Thoracic aorta (tissue), 2 donors: Measurements from ENCODE around the gene DIP2C. TPM values are rescaled to one million over a fixed set of nuclear protein-coding genes. Genes with fewer than 3 reads are reported as not detected.

Experiments used
- ATAC-seq: fragments of 150-250 bp; one replicate; pipeline ENCODE4 v1.8.0; 2017; ENCODE audit warnings: low read depth; ENCODE audit not compliant: insufficient number of reproducible peaks, low FRiP score
- DNase-seq: peaks from one replicate; pipeline ENCODE4 v3.0.0-alpha.2; 2020; ENCODE audit warnings: low spot score
- H3K27ac ChIP-seq, 2 donors: fragments of 200-600 bp; sonication (generic); 1 replicate in 1 of 2; 2 replicates in 1 of 2; pipeline ENCODE4 v1.5.1; 2016; ENCODE audit warnings: mild to moderate bottlenecking in 2 of 2, moderate library complexity in 2 of 2
- H3K27me3 ChIP-seq: fragments of 200-600 bp; sonication (generic); replicated peaks from 2 replicates; pipeline ENCODE4 v1.6.0; 2016; ENCODE audit warnings: mild to moderate bottlenecking; ENCODE audit not compliant: insufficient read depth
- H3K36me3 ChIP-seq: fragments of 200-600 bp; sonication (generic); one replicate; pipeline ENCODE4 v1.5.1; 2016
- H3K4me1 ChIP-seq, 2 donors: fragments of 200-600 bp; sonication (generic); 1 replicate in 1 of 2; 2 replicates in 1 of 2; pipeline versions ENCODE4 v1.5.1 to v1.6.0; 2016; ENCODE audit warnings: low read depth in 2 of 2, mild to moderate bottlenecking in 1 of 2; ENCODE audit not compliant: control insufficient read depth in 1 of 2
- H3K4me3 ChIP-seq: fragments of 200-600 bp; sonication (generic); 2 replicates; pipeline ENCODE4 v1.5.1; 2016; ENCODE audit warnings: mild to moderate bottlenecking
- H3K9me3 ChIP-seq: fragments of 200-600 bp; sonication (generic); 2 replicates; pipeline ENCODE4 v1.5.1; 2016
- total RNA-seq, 2 donors: library from RNA; depleted of rRNA; stranded (reverse); fragments of >200 nt; gene quantifications; one replicate each; pipeline versions ENCODE4 v1.1.0 to v1.2.3, GENCODE V29; 2016
- TF ChIP-seq, protein P1 (sequence below): fragments of 200-600 bp; sonication (generic); IDR thresholded peaks from one replicate; pipeline ENCODE4 v1.5.1; 2019; ENCODE audit warnings: antibody characterized with exemption

The DIP2C gene
- total RNA-seq, 2 donors from 2014 or later: 36.8 to 44.0 TPM

DNA sequence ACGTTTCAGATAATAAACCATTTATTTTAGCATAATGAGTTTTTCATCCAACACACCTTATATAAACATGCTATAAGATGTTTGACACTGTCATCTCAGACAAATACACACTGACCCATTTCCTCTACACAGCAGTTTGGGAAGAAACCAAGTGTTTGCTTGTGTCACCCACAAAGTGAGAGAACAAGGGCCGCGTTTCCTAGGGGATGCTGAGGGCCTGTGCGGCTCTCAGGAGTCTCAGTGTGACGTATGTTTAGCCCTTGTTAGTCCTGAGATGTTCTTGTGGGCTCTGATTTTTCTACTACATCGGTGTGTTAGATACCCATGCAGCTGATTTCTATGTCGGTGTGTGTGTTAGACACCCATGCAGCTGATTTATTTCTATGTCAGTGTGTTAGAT, 266.3 kb downstream of the DIP2C start:
- no peaks in the 10 kb centered on the region for H3K36me3 ChIP-seq
- no peaks in the 10 kb centered on the region for H3K9me3 ChIP-seq
- TF ChIP-seq, protein P1, sequence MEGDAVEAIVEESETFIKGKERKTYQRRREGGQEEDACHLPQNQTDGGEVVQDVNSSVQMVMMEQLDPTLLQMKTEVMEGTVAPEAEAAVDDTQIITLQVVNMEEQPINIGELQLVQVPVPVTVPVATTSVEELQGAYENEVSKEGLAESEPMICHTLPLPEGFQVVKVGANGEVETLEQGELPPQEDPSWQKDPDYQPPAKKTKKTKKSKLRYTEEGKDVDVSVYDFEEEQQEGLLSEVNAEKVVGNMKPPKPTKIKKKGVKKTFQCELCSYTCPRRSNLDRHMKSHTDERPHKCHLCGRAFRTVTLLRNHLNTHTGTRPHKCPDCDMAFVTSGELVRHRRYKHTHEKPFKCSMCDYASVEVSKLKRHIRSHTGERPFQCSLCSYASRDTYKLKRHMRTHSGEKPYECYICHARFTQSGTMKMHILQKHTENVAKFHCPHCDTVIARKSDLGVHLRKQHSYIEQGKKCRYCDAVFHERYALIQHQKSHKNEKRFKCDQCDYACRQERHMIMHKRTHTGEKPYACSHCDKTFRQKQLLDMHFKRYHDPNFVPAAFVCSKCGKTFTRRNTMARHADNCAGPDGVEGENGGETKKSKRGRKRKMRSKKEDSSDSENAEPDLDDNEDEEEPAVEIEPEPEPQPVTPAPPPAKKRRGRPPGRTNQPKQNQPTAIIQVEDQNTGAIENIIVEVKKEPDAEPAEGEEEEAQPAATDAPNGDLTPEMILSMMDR: no peak
- ATAC-seq: no peak
- H3K4me1 ChIP-seq: peaks cover 6 to 19% of the 10 kb centered on the region in 2 donors
- DNase-seq: no peak
- H3K4me3 ChIP-seq: no peak overlapping the region
- no peaks in the 10 kb centered on the region for H3K27me3 ChIP-seq
- H3K27ac ChIP-seq: no peak overlapping the region

DNA sequence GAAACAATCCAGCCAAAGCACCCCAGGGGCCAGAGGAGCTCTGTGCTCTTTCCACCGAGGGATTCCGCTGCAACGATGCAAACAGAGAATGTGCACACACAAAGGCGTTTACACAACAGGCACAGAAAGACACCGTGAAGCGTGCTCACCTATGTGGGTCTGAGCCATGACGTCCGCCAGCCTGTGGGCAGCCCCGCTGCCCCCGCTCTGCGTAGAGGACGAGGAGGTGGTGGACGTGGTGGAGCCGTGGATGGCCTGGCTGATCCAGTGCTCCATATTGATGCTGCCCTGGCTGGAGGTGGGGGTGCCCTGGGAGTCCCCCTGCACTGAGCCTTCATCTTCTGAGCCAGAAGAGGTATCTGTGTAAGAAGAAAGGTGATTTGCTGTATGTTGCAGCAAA, 266.8 kb downstream of the DIP2C start:
- DNase-seq (no peak), ATAC-seq (no peak)
- H3K4me3 ChIP-seq: no peak overlapping the region
- no peak overlapping the region for H3K27ac ChIP-seq
- H3K27me3 ChIP-seq: no peaks in the 10 kb centered on the region
- H3K36me3 ChIP-seq: no peaks in the 10 kb centered on the region
- H3K9me3 ChIP-seq: no peaks in the 10 kb centered on the region
- H3K4me1 ChIP-seq: peaks cover 6 to 19% of the 10 kb centered on the region in 2 donors
- TF ChIP-seq, protein P1: no peak

DNA sequence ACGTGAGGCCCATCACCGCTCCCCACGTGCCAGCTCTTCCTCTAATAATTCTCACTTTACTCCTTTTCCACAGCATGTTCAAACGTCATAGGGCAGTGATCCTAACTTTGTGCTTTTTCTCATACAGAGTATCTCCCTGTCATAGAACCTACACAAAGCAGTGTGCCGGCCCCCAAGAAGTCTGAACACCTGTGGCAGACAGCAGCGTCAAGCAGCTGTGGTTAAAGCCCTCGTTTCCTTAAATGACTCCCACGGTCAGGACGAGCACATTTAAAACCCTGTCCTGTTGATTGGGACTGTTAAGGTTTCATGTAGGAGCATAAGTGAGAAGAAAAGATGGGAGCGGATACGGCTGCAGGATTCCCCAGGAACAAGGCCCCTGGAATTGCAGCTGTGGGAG, 267.2 kb downstream of the DIP2C start:
- H3K9me3 ChIP-seq: no peaks in the 10 kb centered on the region
- no peaks in the 10 kb centered on the region for H3K36me3 ChIP-seq
- H3K4me3 ChIP-seq: no peak overlapping the region
- no peak for DNase-seq
- H3K27me3 ChIP-seq: no peaks in the 10 kb centered on the region
- peaks cover 6 to 19% of the 10 kb centered on the region in 2 donors for H3K4me1 ChIP-seq
- ATAC-seq: no peak
- no peak overlapping the region for H3K27ac ChIP-seq
- TF ChIP-seq, protein P1: no peak

DNA sequence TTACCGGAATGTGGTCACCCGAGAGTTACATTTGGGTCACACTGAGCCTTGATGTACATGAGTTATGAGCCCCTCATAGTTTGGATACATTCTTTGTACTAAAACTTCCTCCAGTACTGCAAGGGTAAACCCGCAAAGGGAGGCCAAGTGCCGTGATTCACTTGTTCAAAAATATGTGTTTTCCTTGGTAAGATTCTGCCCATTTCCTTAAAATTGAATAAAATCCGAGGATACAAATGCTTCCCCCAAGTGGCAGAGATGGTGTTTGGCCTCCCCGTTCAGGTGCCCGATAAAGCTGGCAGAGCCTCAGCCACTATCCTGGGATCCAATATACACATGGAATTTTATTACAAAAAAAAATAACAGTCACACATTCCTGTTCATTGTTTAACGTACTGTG, 268.3 kb downstream of the DIP2C start:
- H3K36me3 ChIP-seq: no peaks in the 10 kb centered on the region
- ATAC-seq: no peak
- no peak for DNase-seq
- no peaks in the 10 kb centered on the region for H3K9me3 ChIP-seq
- no peaks in the 10 kb centered on the region for H3K27me3 ChIP-seq
- peak overlapping the region; percentile 48 for H3K4me3 ChIP-seq
- TF ChIP-seq, protein P1: peak; percentile 13
- H3K27ac ChIP-seq: peak overlapping the region; percentile 31 to 73
- H3K4me1 ChIP-seq: peaks cover 6 to 19% of the 10 kb centered on the region in 2 donors

DNA sequence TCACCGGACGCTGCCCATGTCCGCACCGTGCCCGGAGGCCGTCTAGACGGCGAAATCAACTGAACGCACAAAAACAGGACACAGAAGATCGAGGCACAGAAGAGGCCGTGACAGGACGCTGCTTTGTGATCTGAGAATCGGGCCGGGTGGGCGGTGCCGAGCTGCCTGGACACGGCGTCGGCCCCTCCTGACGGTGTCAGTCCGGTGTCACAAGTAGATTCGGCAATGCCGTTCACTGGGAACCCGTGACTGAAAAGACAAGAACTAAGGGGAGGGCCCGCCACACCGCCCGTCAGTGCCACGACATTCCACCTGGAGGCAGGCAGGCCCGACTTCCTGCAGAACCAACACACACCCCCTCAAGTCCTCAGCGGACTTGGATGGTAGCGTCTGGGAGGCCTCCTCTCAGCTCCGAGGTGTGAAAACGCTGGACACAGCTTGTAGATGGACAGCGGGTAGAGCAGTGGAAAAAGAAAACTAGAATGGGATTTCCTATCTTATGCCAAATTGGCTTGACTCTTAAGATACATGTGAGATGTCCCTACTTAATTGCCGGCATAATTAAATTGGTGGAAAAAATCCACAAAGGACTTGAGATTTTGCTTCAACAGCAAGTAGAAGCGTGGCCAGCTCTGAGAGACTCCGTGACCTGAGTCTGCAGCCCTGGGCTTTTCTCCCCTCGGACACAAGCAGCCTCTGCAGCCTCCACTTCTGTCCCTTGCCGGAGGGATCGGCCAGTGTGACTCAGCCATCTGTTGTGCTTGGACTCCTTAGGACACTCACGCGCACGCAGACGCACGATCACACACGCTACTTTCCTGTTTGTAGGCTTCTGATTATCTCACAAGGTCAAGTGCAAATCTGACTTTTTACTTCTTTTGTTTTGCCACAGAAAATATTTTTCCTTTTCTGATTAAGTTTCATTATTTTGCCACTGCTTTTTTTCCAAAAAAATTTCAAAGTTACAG, 269.0 kb downstream of the DIP2C start:
- Histone ChIP-seq H3K36me3 (no peaks in the 10 kb centered on the region), H3K4me3 (peak overlapping the region; percentile 48), H3K27ac (peak overlapping the region; percentile 31 to 73), H3K27me3 (no peaks in the 10 kb centered on the region), H3K9me3 (no peaks in the 10 kb centered on the region), H3K4me1 (peaks cover 6 to 19% of the 10 kb centered on the region in 2 donors)
- ATAC-seq (no peak), DNase-seq (peak; percentile 65)
- TF ChIP-seq, protein P1: no peak
